A172 (cell line): ENCODE measurements around the gene TRIM75. TPM values are rescaled to one million over a fixed set of nuclear protein-coding genes. Genes with fewer than 3 reads are reported as not detected.
"Not testable (repeated sequence)": the region's sequence is repeated elsewhere in the genome, so short reads cannot be mapped to it uniquely, and the experiment has no call there.

Experiments used
- DNase-seq: peaks from one replicate; pipeline ENCODE4 v3.0.0-alpha.2; 2015; ENCODE audit warnings: low spot score
- total RNA-seq: library from RNA; depleted of rRNA; stranded (reverse); fragments of >200 nt; shearing (Covaris generic); gene quantifications from 2 replicates; pipeline ENCODE4 v1.2.3, GENCODE V29; 2014; rRNA removed

Gene TRIM75
- total RNA-seq, 1 experiment from 2014 or later: not detected

DNA sequence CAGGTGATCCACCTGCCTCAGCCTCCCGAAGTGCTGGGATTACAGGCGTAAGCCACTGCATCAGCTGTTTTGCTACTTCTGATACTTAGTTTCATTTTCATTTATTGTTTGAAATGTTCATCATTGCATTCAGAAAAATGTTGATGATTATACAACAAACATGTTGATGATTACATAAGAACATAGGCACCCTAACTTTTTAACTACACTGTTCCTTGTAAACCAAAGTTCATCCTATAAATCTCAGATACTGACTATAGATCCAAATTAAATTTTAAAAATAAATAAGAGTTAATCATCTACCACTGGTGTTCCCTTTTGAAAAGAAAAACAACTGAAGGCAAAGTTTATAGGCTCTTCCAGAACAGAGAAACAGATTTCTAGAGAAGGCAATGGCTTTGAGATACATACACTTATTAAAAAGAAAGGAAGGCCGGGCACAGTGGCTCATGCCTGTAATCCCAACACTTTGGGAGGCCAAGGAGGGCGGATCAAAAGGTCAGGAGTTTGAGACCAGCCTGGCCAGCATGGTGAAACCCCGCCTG is 23.4 kb downstream of the TRIM75 start:
- DNase-seq: no peak

DNA sequence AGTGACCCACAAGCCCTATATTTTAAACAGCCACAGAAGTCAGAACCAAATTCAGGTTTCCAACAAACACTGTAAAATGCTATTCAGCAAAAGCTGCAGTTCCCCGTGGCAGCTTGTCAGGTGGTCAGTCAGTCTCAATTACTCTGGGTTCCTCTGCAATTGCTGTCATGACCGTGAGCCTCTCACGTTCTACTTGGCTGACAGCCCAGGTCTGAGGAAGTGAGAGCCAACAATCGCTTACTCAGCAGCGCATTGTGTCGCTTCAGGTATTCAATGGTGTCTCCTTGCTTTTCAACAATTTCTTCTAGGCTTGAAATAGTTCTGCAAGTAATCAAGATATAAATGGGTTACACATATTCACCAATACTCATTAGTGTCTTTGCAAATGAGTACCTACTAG is 25.8 kb downstream of the TRIM75 start:
- DNase-seq: no peak

GRCh38 chr4:165084787-165085186 is 31.1 kb downstream of the TRIM75 start:
- not testable (repeated sequence) for DNase-seq

DNA sequence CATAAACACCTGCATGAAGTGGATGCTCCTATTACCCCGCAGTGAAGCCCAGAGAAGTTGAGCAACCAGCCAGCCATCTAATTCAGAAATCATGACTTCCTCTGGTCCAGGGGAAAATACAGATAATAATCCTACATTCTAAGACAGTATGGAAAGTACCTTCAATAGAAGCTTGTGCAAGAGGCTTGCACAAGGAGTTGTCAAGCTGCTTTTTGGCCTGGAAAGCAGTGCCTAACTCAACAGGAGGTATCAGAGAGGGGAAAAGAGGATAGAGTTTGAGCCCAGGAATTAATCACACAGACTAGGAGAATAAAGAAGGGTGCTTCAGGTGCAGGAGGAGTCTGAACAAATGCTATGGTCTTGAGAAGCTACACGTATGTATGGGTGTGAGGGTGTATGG is 32.3 kb downstream of the TRIM75 start:
- no peak for DNase-seq

GRCh38 chr4:165088366-165088765 is 34.7 kb downstream of the TRIM75 start:
- no peak for DNase-seq

GRCh38 chr4:165092187-165092586 is 38.5 kb downstream of the TRIM75 start:
- DNase-seq: not testable (repeated sequence)

DNA sequence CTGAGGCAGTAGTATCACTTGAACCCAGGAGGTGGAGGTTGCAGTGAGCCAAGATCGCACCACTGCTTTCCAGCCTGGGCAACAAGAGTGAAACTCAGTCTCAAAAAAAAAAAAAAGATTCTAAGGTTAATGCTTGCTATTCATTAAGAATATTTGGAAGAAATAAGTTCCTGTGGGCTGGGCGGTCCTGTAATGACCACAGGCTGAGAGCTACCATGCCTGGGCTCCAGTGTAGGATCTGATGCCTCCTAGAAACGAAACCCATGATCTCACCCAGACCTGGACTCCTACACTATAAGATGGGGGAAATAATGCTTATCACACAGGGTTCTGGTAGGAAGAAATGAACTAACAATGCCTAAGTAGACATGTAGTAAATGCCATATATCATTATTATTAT is 41.2 kb downstream of the TRIM75 start:
- DNase-seq: no peak

GRCh38 chr4:165095291-165095690 is 41.6 kb downstream of the TRIM75 start:
- no peak for DNase-seq

DNA sequence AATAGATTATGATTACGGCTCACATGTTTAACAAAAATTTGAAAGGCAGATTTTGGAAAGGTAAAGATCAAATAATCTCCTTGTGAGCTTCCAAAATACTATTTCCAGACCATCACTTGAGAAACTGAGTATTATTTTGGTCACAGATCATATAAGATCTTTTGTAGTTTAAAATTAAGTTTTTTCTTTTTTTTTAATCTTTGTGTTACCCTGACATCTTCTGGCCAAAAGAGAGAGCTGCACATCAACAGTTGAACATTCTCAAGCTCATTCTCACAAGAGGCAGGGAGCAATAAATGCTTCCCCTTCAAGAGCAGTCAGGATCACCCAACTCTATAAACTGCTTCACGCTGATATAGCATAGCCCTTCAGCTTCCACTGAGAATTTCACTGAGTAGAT is 43.1 kb downstream of the TRIM75 start:
- DNase-seq: peak; percentile 4

DNA sequence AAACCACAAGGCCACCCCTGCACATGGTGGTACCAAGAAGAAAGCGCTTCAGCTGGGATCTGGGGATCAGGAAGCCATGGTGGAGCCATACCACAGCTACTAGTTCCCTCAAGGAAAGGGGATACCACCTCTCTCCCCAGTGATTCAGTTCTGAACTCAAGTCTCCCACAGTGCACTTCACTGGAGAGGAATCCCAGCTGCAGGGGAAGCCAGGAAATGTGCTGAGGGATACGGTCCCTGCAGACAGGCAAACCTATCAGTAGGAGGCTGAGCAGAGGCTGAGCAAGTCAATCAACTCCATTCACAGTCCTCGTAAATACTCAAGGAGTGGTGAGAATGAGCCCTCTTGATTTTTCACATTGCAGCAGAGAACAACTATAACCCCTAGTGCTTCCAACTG is 48.0 kb downstream of the TRIM75 start:
- DNase-seq: no peak

DNA sequence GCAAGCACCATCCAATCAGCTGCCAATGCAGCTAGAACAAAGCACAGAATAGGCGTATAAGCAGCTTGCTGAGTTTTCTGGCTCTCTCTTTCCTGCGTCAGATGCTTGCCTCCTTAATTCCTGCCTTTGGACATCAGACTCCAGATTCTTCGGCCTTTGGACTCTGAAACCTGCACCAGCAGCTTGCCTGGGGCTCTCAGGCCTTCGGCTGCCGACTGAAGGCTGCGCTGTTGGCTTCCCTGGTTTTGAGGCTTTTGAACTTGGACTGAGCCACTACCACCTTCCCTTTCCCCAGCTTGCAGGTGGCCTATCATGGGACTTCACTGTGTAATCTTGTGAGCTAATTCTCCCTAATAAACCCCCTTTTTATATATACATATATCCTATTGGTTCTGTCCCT is 52.9 kb downstream of the TRIM75 start:
- no peak for DNase-seq

Other genes starting within 250 kb of the TRIM75 start
- not detected in 2 replicates for gene APELA, start 176.7 kb upstream of the TRIM75 start, total RNA-seq
- not detected in 2 replicates for gene TRIM61, start 76.2 kb upstream of the TRIM75 start, total RNA-seq
- gene TRIM60, start 21.9 kb upstream of the TRIM75 start, total RNA-seq: not detected in 2 replicates
- gene TMEM192, start 59.0 kb downstream of the TRIM75 start, total RNA-seq: 20.2 and 24.8 TPM in 2 replicates
- gene KLHL2, start 153.7 kb downstream of the TRIM75 start, total RNA-seq: 18.3 and 21.1 TPM in 2 replicates